Duodenal mucosa (tissue), 2 donors: ENCODE results near the gene ATP2B3.

Source experiments
- H3K27ac ChIP-seq: one replicate; pipeline ENCODE4 v1.7.0; 2013; ENCODE audit warnings: low read depth, low read length
- H3K27me3 ChIP-seq, 2 donors: one replicate each; pipeline ENCODE4 v1.7.0; 2013; ENCODE audit warnings: low read length in 2 of 2, control low read depth in 1 of 2; ENCODE audit not compliant: insufficient read depth in 2 of 2, control insufficient read depth in 1 of 2
- H3K36me3 ChIP-seq, 2 donors: one replicate each; pipeline ENCODE4 v1.7.0; 2013; ENCODE audit warnings: low read length in 2 of 2, control low read depth in 1 of 2; ENCODE audit not compliant: insufficient read depth in 2 of 2, control insufficient read depth in 1 of 2
- H3K4me1 ChIP-seq, 2 donors: one replicate each; pipeline ENCODE4 v1.7.0; 2013; ENCODE audit warnings: low read length in 2 of 2, control low read depth in 1 of 2; ENCODE audit not compliant: insufficient read depth in 2 of 2, control insufficient read depth in 1 of 2
- H3K4me3 ChIP-seq, 2 donors: one replicate each; pipeline ENCODE4 v1.7.0; 2013; ENCODE audit warnings: low read length in 2 of 2, low read depth in 1 of 2
- H3K9ac ChIP-seq, 2 donors: one replicate each; pipeline ENCODE4 v1.7.0; 2013; ENCODE audit warnings: low read length in 2 of 2, low read depth in 1 of 2
- H3K9me3 ChIP-seq, 2 donors: one replicate each; pipeline ENCODE4 v1.7.0; 2013; ENCODE audit warnings: low read length in 2 of 2, control low read depth in 1 of 2; ENCODE audit not compliant: control insufficient read depth in 1 of 2

ATP2B3 gene

DNA sequence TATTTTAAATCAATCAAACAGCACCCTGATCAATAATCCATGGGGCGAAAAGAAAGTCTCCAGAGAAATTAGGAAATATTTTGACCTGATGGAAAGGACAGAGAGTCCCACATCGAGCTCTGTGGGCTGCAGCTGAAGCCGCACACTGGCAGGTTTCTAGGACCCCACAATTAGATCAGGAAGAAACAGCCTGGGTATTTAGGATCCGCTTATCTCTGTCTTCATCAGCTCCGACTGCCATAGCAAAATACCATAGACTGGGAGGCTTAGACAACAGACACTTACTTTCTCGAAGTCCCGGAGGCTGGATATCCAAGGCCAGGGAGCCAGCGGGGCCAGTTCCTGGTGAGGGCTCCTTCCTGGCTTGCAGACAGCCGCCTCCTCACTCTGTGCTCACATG lies 45.1 kb downstream of the ATP2B3 start:
- H3K4me1 ChIP-seq: no peaks in the 10 kb centered on the region
- H3K4me3 ChIP-seq: no peak overlapping the region
- no peaks in the 10 kb centered on the region for H3K27me3 ChIP-seq
- no peak overlapping the region for H3K27ac ChIP-seq
- no peaks in the 10 kb centered on the region for H3K9me3 ChIP-seq
- no peaks in the 10 kb centered on the region for H3K36me3 ChIP-seq
- H3K9ac ChIP-seq: no peak overlapping the region

DNA sequence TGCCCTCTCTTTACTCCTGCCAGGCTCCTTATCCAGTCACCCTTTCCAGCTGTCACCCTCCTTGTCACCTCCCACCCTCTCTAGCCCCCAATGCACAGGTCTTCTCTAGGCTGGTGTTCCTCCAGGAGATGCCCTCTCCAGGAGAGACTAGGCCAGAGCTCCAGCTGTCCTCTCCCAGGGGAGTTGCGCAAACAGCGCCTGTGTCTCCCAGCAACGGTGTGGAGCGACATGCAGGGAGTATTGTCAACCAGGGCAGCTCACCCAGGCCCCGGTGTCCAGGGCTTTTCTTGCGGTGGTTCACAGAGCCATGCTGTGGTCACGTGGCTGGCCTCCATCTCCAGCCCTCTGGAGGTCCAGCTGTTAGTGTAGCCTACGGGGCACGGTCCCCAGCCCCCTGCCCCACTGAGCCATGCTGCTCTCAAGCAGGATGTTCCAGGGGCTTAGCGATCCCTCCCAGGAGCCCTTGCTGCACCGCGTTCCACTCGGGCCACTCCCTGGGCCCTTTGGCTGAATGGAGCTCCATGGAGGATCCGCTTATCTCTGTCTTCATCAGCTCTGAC lies 46.7 kb downstream of the ATP2B3 start:
- H3K27ac ChIP-seq: no peak overlapping the region
- no peaks in the 10 kb centered on the region for H3K36me3 ChIP-seq
- H3K4me1 ChIP-seq: no peaks in the 10 kb centered on the region
- H3K9ac ChIP-seq: no peak overlapping the region
- no peaks in the 10 kb centered on the region for H3K9me3 ChIP-seq
- no peak overlapping the region for H3K4me3 ChIP-seq
- H3K27me3 ChIP-seq: no peaks in the 10 kb centered on the region

DNA sequence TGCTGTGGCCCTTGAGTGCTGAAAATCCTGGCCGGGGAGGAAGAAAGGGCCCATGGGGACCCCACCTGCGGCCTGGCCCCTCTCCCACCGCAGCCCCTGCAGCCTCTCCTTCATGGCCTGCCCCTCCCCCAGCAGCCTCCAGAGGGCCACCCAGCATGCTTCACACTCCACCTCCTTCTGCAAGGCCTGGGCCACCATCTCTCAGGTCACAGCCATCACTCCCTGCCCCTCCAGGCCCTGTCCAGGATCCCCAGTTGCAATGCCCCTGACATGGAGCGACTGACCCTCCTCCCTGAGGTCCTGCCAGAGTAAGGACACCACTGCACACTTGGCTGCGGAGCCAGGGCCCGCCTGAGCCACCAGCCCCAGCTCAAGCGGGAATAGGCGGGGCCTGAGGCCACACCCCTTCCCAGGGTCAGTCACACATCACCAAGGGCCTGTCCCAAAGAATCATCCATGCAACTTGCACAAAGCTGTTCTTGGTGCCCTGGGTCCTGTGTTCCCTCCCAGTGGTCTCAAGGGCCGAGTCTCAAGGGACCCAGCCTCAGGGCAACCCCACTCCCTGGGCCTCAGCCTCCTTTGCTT lies 48.6 kb downstream of the ATP2B3 start:
- no peaks in the 10 kb centered on the region for H3K4me1 ChIP-seq
- H3K27me3 ChIP-seq: no peaks in the 10 kb centered on the region
- H3K27ac ChIP-seq: no peak overlapping the region
- no peaks in the 10 kb centered on the region for H3K9me3 ChIP-seq
- no peak overlapping the region for H3K9ac ChIP-seq
- no peak overlapping the region for H3K4me3 ChIP-seq
- H3K36me3 ChIP-seq: no peaks in the 10 kb centered on the region

DNA sequence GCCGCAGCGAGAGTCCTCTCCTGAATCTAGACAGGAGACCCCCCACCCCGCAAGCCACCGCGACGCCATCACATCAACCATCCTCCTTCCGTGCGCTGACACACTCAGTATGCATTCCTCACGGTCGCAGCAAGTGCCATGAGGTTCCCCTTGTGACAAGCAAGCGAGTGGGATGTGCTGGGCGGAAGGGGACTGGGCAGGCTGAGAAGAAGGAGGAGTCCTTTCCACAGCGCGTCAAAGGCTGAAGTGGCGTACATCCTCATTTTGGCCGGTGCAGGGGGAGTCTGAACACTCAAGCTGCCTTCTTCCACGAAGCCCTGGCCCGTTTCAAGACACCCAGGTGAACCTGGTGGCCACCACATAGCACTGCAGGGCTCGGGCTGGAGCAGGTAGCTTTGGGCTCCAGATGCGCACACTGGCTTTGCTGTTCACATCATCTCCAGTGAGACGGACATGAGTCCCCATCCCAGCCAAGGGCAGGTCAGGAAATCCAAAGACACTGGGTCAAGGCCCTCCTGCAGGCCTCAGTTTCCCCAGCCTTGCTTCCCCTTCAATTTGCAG lies 51.1 kb downstream of the ATP2B3 start:
- Histone ChIP-seq H3K27me3 (no peaks in the 10 kb centered on the region), H3K9me3 (no peaks in the 10 kb centered on the region), H3K4me3 (no peak overlapping the region)

DNA sequence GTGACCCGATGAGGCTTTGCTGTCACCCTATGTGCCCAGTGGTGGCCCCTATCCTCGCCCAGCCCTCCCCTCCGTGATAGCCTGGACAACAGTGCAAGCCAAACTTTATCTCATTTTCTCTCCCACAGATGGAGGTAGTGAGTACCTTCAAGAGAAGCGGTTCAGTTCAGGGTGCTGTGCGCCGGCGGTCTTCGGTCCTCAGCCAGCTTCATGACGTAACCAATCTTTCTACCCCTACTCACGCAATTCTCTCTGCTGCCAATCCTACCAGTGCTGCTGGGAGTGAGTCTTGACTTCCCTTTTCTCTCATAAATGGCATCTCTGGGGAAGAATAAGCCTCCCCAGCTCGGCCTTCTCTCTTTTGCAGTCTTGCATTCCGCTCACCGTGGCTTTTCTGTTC lies 52.0 kb downstream of the ATP2B3 start:
- Histone ChIP-seq H3K36me3 (no peaks in the 10 kb centered on the region), H3K9me3 (no peaks in the 10 kb centered on the region), H3K4me1 (no peaks in the 10 kb centered on the region), H3K27ac (no peak overlapping the region), H3K4me3 (no peak overlapping the region), H3K9ac (no peak overlapping the region), H3K27me3 (no peaks in the 10 kb centered on the region)

More for the DNA sequence above, 51.1 kb downstream of the ATP2B3 start:
- Histone ChIP-seq H3K36me3 (no peaks in the 10 kb centered on the region), H3K9ac (no peak overlapping the region), H3K27ac (no peak overlapping the region), H3K4me1 (no peaks in the 10 kb centered on the region)

DNA sequence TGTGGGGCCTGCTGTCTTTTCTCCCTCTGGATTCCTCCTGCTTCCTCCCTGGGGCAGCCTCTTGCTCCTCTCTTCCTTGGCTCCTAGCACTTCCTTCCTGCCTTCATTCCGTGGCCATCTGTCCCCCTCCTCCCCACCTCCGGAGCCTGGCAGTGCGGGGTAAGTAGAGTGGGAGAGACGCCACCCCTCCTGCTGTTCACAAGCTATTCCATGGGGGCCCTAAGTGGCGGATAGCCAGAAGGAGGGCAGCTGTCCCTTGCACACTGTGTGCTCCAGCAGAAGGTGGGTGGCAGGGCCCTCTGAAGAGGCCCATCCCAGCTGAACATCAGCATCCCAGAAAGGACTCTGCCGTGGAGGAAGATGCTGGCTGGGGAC lies 54.1 kb downstream of the ATP2B3 start:
- no peaks in the 10 kb centered on the region for H3K9me3 ChIP-seq
- H3K4me1 ChIP-seq: no peaks in the 10 kb centered on the region
- H3K36me3 ChIP-seq: no peaks in the 10 kb centered on the region
- no peak overlapping the region for H3K4me3 ChIP-seq
- no peaks in the 10 kb centered on the region for H3K27me3 ChIP-seq
- H3K9ac ChIP-seq: no peak overlapping the region
- H3K27ac ChIP-seq: no peak overlapping the region

DNA sequence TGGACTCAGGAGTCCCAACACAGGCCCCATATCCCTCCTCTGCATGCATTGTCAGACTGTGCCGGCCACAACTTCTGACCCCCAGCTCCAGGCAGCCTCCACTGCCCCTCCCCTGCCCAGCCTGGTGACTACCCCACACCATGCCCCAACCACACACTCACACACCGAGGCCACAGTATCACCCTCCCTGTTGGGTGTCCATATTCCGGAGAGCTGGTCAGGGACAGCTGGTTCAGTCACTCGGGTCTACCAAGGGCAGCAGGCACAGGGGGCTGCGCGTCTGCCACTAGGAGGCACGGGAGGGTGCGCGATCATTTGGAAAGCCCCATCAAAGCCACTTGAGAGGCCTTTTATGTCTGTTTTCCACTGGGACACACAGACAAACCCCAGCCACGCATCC lies 55.2 kb downstream of the ATP2B3 start:
- no peaks in the 10 kb centered on the region for H3K4me1 ChIP-seq
- no peaks in the 10 kb centered on the region for H3K27me3 ChIP-seq
- H3K9me3 ChIP-seq: no peaks in the 10 kb centered on the region
- no peak overlapping the region for H3K27ac ChIP-seq
- H3K36me3 ChIP-seq: no peaks in the 10 kb centered on the region
- no peak overlapping the region for H3K4me3 ChIP-seq
- no peak overlapping the region for H3K9ac ChIP-seq

DNA sequence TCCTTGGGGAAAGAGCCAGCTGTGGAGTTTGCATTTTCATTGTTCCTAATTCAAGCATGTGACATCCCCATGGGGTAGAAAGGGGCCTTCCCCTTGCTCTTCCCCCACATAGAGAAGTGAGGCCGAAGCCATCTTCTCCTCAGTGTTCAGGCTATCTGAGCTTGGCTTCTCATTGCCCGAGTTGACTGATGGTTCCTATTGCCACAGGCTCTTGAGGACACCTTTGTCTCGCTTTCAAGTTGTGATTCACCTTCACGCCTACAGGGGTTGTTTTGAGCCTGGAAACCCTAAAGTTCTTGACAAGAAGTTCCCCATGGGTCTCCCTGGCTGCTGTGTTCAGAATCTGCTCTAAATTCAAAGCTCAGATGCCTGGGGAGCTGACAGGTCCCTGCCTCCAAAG lies 56.5 kb downstream of the ATP2B3 start:
- Histone ChIP-seq H3K9me3 (no peaks in the 10 kb centered on the region), H3K27me3 (no peaks in the 10 kb centered on the region), H3K9ac (no peak overlapping the region)

DNA sequence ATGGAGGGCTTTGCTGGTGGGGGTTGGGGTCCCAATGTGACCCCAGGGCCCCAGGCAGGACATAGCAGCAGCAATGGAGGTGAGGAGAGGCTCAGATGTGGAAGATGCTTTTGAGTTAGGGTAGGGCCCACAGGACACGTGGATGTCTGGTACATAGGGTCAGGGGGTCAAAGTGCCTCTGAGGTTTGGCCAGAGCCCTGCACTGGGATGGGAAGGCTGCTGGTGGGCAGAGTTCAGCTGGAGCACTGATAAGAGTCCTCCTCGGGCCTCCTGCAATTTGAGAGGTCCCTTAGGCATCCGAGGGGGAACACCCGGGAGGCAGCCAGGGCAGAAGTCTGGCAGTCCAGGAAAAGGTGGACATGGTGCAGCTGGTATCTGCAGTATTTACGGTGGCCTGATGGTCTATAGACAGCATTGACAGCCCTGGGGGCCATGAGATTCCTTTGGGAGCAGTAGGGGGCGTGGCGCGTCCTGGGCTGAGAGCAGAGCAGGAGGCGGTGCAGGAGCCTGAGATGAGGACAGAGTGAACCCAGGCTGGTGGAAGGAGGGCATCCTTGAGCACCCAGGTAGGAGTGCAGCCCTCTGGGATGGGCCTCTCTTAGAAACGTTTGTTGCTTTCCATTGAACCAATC lies 58.9 kb downstream of the ATP2B3 start:
- Histone ChIP-seq H3K9ac (no peak overlapping the region), H3K4me3 (no peak overlapping the region), H3K27ac (no peak overlapping the region), H3K9me3 (no peaks in the 10 kb centered on the region), H3K36me3 (no peaks in the 10 kb centered on the region), H3K4me1 (no peaks in the 10 kb centered on the region), H3K27me3 (no peaks in the 10 kb centered on the region)

More for the DNA sequence above, 56.5 kb downstream of the ATP2B3 start:
- Histone ChIP-seq H3K36me3 (no peaks in the 10 kb centered on the region), H3K4me3 (no peak overlapping the region), H3K27ac (no peak overlapping the region), H3K4me1 (no peaks in the 10 kb centered on the region)

DNA sequence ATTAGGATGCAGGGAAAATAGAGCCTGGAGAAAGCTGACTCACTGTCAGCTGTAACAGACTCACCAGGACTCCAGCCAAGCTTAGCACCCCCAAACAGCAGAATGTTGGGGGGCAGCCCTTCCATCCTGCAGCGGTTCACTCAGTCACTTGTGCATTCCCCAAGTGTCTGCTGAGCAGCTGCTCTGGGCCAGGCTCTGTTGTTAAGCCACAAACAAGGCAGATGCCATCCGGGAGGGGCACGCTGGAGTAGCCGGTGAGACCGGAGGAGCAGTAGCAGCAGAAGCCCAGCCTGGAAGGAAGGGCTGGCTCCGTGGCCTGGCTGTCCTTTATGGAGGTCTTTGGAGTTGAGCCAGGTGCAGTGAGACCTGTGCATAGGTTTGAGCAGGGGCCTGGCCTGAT lies 59.5 kb downstream of the ATP2B3 start:
- Histone ChIP-seq H3K4me3 (no peak overlapping the region), H3K27me3 (no peaks in the 10 kb centered on the region), H3K9me3 (no peaks in the 10 kb centered on the region), H3K9ac (no peak overlapping the region), H3K27ac (no peak overlapping the region), H3K36me3 (no peaks in the 10 kb centered on the region), H3K4me1 (no peaks in the 10 kb centered on the region)
